HUDEP-2 (cell line): ENCODE measurements around the gene MUC2.

ENCODE experiments used
- DNase-seq, 76 experiments: peaks; one replicate each; lab custom pipeline; 2025; ENCODE audit not compliant: unreplicated experiment in 76 of 76; lab: John Stamatoyannopoulos, UW

MUC2 gene

DNA sequence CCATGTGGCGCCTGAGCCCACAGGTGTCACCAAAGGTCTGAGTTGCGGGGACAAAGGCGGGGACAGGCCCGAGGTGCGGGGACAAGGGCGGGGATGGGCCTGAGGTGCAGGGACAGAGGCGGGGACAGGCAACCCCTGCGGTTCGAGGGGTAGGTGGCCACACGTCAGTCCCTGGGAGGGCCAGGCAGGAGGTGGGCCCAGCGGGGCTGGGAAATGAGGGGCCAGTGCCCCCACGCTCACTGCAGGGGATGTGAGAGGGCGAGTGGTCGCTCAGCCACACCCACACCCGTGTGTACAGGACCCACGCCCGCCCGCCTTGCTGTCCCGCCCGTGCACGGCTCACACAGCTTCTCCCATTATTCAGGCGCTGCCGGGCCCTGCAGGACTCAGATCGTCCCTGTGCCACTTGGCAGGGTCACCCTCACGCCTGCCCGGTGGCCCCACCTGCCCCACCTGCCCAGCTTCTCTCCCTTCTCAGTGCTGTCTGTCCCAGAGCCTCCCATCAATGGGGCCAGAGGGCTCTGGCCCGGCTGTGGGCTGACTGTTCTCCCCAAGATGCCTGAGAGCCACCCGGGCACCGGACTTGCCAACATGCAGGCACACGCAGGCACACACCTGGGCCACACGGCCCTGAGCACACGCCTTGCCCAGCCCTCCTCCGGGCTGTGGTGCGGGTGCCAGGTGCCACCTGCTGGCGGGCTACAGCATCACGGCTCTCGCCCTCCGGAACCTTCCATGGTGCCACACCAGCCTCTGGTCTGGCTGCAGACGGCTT is 23.9 kb upstream of the MUC2 start:
- peak in 63 of 76 experiments; percentile 5 to 72 (median 51) for DNase-seq

DNA sequence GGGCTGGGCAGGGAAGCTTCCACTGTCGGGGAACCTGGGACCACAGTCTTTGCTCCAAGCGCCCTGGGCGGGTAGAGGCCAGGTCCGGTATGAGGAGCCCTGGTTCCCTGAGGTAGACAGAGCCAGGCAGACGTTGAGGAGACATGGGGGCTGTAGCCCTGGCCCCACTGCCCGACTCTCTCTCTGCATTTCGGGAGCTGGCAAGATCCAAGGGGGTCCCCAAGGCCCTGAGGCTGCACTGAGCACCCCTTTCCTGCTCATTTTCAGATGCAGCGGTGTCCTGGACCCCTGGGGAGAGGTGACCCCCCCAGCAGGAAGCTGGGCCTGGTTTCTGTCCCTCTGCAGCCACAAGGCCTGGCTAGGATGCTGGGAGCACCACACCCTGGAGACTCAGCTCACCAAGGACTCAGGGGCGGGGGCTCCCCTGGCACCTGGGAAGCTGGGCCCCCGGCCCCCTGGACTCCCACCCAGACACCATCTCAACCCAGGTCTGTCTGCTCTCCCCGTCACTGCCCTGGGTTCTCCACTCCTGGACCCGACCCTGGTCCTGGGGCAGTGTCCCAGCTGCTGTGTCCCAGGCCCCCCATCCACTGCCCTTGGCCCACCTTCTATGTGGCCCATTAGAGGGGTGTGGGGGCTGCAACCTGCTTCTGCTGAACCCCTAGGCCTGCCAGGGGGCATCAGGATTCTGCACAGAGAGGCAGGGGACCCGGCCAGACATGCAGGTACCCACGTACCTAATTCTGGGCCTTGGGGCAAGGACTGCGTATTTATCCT is 23.1 kb upstream of the MUC2 start:
- no peak for DNase-seq

DNA sequence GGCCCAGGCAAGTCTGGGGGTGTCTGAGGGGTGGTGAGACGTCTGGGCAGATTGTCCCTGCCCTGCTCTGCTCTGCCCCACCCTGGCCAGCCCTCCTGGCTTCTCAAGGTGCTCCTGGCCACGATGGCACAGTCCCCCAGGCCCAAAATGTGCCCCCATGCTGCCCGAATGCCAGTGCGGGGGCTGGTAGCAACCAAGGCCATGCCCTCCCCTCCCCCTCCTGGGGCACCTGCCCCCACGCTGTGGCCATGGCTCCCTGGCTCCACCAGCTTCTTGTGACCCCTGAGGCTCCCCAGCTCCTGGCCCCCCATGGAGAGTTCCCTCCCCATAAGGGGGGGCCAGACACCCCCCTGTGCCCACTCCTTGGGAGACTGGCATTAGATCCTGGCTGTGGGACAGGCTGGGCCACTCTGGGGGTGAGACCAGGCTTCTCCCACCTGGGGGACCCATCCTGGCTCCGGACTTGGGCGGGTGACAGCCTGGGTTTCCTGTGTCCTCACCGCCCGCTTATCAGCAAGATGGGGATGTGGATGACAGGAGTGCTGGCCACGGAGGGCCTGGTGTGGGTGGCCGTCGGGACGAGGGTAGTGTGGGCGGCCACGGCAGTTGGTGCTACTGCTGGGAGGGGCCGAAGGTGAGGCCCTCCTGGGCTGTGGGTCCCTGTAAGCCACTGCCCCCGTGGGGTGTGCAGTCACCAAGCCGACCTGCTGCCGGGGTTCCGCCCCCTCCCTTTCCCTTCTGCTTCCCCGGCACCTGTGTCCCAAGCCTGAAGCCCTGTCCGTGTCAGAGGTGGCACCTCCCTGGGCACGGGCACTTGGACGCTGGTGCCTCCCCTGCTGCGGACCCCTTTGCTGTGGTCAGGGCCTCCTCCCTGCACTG is 22.3 kb upstream of the MUC2 start:
- DNase-seq: no peak

DNA sequence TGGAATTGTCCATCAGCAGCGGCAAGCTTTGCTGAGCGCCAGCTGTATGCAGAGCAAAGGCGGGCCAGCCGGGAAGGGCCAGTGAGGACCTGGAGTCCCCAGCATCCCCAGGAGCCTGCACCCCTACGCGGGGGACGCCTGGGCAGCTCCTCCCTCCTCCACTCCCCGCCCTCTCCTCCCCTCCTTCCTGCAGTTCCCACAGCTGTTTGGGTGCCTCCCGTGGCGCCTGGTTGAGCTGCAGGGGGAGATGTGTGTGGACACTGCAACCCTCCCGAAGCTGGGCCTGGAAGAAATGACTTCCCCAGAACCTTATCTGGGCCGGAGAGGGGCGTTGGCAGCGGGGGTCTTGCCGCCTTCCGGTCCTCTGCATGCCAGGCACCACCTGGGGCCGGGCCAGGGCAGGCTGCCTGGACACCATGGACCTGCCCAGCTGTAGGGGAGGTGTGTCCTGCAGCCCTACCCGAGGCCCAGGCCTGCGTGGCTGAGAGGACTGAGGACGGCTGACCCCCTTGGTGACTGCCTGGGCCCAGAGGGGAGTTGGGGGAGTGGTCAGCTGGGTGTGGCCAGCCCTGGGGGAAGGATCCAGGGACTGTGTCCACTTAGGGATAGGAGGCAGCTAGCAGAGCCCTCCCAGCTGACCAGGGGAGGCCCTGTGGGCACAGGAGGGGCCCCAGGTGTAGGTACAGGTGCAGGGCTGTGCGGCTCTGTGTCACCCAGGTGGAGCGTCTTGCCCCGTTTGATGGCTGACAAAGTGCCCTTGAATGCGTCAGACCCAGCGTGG is 21.4 kb upstream of the MUC2 start:
- no peak for DNase-seq

DNA sequence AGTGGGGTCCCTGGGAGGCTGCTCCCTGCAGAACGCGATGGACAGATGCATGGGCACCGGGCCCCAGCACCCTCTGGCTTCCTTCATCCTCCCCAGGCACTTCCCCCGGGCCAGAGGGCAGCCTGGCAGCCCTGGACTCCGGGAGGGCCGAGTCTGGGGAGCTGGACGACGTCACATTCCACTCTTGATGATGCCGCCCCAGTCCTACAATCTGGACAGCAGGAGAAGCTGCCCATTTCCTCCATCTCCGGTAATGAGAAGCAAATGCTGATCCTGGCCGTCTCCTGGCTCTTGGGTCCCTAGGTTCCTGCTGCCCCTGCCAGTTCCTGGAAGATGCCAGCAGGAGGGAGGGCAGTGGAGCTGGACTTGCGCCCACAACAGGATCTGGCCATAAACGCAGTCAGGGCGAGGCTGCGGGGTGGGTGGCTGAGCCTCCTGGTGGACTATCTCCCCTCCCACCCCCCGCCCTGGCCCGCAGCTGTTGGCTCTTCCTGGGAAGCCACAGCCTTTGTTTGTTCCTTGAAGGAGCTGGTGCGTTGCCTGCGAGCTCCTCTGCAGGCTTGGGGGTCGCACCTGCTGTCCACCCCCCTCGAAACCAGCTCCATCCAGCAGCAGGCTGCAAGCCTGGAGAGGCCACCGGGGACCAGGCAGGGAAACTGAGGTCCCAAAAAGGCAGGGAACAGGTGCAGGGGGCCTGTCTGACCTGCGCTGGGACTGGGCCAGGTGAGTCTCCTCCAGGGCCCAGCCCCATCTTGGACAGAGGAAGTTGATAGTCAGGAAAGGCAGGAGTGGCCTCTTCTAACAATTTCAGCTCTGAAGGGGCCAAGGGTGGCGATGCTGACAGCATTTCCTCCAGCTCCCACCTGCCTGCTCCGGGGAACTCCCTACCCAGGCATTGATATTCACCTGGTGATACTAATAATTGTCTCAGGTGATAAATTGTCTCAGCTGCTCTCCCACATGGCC is 20.2 kb upstream of the MUC2 start:
- DNase-seq: no peak

DNA sequence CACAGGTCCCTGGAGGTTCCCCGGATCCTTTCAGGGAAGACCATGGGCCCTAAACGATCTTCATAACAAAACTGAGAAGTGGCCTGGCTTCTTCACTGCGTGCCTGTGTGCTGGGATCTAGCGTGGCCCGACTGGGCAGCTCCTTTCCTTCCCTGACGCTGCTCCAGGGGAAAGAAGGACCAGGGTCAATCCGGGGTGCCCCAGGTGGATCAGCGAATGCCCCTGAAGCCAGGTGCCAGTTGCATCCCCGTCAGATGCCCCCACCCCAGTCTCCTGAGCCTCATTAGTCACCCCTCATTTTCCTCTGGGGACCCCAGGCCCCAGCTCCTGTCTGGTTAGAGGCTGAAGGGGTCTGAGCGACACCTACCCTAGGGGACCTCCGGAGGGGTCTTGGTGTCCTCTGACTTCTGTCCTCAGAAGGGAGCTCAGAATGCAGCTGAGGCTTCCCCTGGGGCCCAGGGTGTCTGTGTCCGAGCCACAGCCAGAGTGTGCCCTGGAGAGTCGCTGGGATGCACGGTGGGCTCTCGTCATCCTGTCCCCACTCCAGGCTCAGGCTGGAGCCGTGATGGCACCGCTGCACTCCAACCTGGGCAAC is 19.5 kb upstream of the MUC2 start:
- DNase-seq: no peak

DNA sequence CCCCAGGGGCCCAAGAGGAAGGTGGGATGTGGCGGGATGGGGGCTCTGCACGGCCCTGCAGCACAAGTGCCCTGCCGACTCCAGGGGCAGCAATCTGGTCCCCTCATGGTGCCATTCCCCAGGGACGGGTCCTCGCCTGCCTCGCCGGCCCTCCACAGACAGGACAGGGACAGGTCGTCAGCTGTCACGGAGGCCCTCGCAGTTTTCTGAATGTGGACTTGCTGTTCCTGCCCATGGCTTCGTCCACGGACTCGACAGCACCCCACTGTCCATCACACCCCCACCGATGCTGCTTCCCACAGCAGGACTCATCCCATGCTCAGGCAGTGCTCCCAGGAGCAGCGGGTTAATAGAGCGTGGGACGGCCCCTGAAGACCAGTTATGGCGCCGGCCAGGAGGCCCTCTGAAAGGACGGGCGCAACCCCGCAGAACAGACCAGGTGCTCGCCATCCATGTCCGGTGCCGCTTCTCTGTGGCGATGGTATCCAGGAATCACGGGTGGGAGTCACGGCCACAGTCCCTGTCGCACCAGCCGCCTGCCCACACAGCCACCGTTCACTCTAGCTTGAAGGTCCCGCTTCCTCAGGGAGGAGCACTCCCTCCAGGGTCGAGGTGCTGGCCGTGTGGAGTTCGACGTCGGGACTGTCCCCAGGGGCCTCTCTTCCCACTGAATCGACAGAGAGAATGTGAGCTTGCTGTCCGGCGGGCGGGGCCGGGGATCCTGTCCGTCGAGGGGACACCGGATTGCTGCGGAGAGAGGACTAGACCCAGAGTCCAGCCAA is 18.5 kb upstream of the MUC2 start:
- no peak for DNase-seq

DNA sequence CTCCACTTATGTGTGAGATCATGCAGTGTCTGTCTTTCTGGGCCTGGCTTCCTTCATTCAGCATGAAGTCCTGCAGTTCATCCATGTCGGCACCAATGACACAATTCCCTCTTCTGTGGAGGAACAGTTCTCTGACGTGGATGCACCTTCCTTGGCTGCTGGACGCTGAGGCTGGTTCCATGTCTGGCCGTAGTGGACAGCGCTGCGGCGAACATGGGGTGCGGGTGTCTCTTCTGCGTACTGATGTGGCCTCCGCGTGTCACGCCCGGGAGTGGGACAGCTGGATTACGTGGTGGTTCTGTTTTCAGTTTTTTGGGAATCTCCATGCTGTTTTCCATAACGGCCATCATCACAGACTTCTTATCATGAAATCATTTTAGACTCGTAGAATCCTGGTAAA is 16.9 kb upstream of the MUC2 start:
- DNase-seq: no peak

DNA sequence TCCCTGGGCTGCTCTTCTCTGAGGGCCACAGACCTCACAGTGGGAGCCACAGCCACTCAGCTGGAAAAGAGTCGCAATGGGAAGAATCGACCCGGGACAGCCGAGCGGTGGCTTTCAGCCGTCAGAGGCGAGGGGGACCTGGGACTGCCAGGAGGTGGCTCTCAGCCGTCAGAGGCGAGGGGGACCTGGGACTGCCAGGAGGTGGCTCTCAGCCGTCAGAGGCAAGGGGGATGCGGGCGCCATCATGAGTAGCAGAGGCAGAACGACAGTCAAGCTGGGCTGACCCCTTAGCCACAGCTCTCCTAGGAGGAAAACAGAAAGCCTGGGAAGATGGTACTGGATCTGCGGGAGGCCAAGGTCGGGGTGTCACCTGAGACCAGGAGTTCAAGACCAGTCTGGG is 14.9 kb upstream of the MUC2 start:
- DNase-seq: no peak

DNA sequence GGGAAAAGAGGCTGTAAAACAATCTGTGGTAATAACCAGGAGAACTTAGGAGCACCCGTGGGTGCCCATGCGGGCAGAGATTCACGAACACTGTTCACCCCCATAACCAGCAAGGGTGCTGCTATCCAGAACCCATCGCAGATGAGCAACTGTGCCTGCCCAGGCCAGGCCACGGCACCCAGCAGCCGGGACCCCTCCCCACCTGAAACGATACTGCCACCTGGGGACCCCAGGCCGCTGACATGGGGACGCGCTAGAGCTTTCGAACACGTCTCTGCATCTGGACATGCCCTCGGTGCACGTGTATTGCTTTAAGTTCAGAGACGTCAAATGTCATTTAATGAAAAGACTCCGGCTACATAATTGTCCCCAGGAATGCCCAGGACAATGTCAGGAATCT is 14.3 kb upstream of the MUC2 start:
- no peak for DNase-seq

DNA sequence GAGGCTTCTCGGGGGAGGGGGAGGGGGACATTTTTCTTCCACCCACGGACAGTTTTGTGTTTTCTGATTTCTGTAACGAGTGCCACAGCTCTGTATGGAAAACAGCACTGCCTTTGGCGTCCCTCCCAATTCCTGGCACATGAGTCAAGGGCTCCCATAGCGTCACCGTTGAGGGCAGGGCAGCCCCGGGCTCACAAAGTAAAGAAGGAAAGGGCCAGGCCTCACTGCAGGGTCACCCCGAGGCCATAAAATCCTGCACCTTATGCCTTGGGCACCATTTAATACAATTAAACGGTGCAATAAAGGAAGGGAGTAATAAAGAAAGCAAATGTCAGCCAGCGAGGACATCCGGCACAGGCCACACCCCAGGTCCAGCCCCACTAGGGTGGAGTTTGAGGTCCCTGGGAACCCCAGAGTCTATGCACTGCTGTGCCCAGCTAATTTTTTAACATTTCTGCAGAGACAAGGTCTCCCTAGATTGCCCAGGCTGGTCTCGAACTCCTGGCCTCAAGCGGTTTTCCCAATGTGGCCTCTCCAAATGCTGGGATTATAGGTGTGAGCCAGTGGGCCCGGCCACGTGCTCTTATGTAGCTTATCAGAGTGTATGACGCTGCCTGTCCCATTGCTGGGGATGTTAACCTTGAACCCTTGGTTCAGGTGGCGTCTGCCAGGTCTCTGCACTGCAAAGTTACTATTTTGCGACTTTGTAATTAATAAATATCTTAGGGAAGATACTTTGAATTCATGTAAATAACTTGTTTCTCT is 13.6 kb upstream of the MUC2 start:
- no peak for DNase-seq

DNA sequence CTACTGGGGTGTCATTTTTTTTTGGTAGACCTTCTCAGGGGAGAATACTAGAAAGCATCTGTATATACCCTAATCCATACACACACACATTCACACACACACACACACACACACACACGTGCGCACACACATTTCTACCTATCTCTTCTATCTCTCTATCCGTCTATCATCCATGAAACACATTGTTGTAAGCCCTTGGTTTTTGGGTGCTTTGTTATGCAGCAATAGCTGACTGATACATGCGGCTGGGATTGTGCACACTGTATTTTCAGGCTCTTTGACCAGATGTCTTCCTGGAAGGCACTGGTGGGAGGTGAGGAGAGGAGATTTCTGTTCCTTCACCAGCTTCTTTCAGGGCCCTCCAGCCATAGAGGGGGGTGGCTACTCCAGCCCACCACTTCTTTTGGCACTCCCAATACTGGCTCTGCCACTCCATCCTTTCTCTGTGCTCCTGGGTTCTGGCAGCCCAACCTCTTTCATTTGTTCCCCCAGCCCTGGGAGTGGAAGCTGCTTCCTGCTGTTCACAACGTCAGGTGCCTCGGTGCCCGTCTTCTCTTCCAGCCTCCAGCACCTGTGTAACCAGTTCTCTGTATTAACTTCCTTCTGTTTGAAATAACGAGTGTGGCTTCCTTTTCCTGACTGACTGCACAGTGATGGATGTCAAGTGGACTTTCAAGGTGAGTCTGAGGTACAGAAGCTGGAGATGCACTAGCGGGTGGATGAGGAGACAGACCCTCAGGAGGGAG is 12.4 kb upstream of the MUC2 start:
- no peak for DNase-seq

DNA sequence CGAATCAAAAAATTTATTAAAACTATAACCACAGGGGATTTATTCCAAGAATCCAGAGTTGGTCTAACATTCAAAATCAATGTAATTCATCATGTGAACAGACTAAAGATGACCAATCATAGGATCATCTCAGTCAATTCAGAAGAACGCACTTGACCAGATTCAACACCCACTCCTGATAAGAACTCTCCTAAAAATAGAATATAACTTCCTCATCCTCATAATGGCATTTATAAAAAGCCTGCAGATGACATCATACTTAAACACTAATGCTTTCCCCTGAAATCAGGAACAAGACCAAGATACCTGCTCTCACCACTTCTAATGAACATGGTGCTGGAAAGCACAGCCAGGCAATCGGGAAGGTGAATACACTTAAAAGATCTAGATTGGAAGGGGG is 10.5 kb upstream of the MUC2 start:
- DNase-seq: no peak

DNA sequence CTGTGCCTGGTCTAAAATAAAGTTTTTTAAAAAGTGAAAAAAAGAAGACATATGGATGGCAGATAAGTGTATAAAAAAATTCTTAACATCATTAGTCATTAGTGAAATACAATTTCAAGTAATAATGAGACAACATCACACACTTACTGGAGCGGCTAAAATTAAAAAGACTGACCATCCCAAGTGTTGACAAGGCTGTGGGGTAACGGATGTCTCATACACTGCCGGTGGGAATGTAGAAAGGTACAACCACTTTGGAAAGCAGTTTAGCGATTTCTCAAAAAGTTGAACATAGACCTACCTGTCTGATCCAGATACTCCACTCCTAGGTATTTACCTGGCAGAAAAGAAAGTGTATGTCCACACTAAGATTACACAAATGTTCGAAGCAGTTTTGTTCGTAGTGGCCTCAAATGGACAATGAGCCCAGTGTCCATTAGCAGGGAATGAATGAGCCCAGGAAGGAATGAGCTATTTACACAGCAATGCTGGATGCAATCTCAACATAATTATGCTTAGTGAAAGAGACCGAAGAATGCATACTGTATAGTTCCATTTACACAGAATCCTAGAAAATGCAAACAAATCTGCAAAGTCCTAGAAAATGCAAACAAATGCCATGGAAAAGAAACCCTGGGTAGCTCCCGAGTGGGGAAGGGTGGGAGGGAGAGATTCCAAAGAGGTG is 6.7 kb upstream of the MUC2 start:
- DNase-seq: no peak

DNA sequence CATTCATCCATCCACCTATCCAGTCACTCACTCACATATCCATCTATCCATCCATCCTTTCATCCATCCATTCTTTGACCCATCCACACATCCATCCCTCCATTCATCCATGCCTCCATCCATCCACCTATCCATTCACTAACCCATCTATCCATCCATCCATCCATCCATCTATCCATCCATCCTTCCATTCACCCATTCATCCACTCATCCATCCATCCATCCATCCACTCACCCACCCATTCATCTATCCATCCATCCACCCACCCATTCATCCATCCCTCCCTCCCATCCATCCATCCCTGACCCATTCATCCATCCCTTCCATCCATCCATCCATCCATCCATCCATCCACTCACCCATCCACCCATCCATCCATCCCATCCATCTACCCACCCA is 4.9 kb upstream of the MUC2 start:
- DNase-seq: no peak
